CD8-positive, alpha-beta memory T cell (primary cell): Measurements from ENCODE around the gene RASSF3. TPM values are rescaled to one million over a fixed set of nuclear protein-coding genes. Genes with fewer than 3 reads are reported as not detected.
A peak's percentile ranks its signal among the peaks of the same experiment; 100 is the strongest.
"Not testable (repeated sequence)": the region's sequence is repeated elsewhere in the genome, so short reads cannot be mapped to it uniquely, and the experiment has no call there.

Experiments
- CTCF ChIA-PET: fragments of 350-600 bp; sonication (Branson Sonifier 250); formaldehyde crosslinking; loops from one replicate; lab custom pipeline; 2021; ENCODE audit warnings: antibody characterized with exemption; lab: Charles Lee
- POLR2A ChIA-PET: fragments of 350-600 bp; sonication (Branson Sonifier 250); formaldehyde crosslinking; loops from one replicate; lab custom pipeline; 2021; ENCODE audit warnings: antibody characterized with exemption; lab: Charles Lee
- DNase-seq, 5 donors: peaks; one replicate each; pipeline versions ENCODE4 v3.0.0 to v3.0.0-alpha.2; 2020 to 2022; ENCODE audit warnings: mixed read lengths in 1 of 5
- H3K27ac ChIP-seq: one replicate; pipeline ENCODE4 v1.7.0; 2013; ENCODE audit warnings: low read depth, mild to moderate bottlenecking, low read length, moderate library complexity
- H3K27me3 ChIP-seq: 2 replicates; pipeline ENCODE4 v1.7.0; 2013; ENCODE audit warnings: low read length, mild to moderate bottlenecking; ENCODE audit not compliant: insufficient read depth, poor library complexity, severe bottlenecking
- H3K36me3 ChIP-seq: 2 replicates; pipeline ENCODE4 v1.7.0; 2013; ENCODE audit warnings: mild to moderate bottlenecking, low read length, moderate library complexity; ENCODE audit not compliant: insufficient read depth
- H3K4me1 ChIP-seq: 2 replicates; pipeline ENCODE4 v1.7.0; 2013; ENCODE audit warnings: mild to moderate bottlenecking, low read length, moderate library complexity; ENCODE audit not compliant: insufficient read depth
- H3K4me3 ChIP-seq: 2 replicates; pipeline ENCODE4 v1.7.0; 2013; ENCODE audit warnings: mild to moderate bottlenecking, low read length
- H3K9me3 ChIP-seq: 2 replicates; pipeline ENCODE4 v1.7.0; 2013; ENCODE audit warnings: mild to moderate bottlenecking, low read length
- H3K27ac Mint-ChIP-seq, 8 donors: one replicate each; pipeline ENCODE4 v1.8.0; 2020 to 2021; ENCODE audit warnings: mixed read lengths in 8 of 8, mild to moderate bottlenecking in 6 of 8, inconsistent platforms in 3 of 8, moderate library complexity in 3 of 8
- H3K27me3 Mint-ChIP-seq, 2 donors: one replicate each; pipeline ENCODE4 v1.8.0; 2020 to 2021; ENCODE audit warnings: mixed read lengths in 2 of 2, mild to moderate bottlenecking in 1 of 2, moderate library complexity in 1 of 2
- H3K36me3 Mint-ChIP-seq, 3 donors: one replicate each; pipeline ENCODE4 v1.8.0; 2020 to 2021; ENCODE audit warnings: mixed read lengths in 3 of 3, inconsistent platforms in 1 of 3, mild to moderate bottlenecking in 1 of 3
- H3K4me1 Mint-ChIP-seq, 3 donors: one replicate each; pipeline ENCODE4 v1.8.0; 2020 to 2021; ENCODE audit warnings: mixed read lengths in 3 of 3, inconsistent platforms in 1 of 3, mild to moderate bottlenecking in 1 of 3
- H3K4me3 Mint-ChIP-seq, 7 donors: one replicate each; pipeline ENCODE4 v1.8.0; 2020 to 2021; ENCODE audit warnings: mixed read lengths in 7 of 7, mild to moderate bottlenecking in 6 of 7, moderate library complexity in 4 of 7, inconsistent platforms in 2 of 7
- H3K9me3 Mint-ChIP-seq, 5 donors: one replicate each; pipeline ENCODE4 v1.8.0; 2020 to 2022; ENCODE audit warnings: mixed read lengths in 5 of 5, mild to moderate bottlenecking in 3 of 5, moderate library complexity in 2 of 5, inconsistent platforms in 1 of 5
- polyA plus RNA-seq: library from polyadenylated mRNA; unstranded; fragments of 300-500 nt; fragmentation: Illumina TruSeq; gene quantifications from one replicate; pipeline ENCODE4 v1.2.3, GENCODE V29; 2021
- total RNA-seq, 2 experiments: library from RNA; stranded (reverse); gene quantifications; one replicate each; pipeline ENCODE4 v1.2.3, GENCODE V29; 2021

Gene RASSF3
- total and polyA plus RNA-seq, 3 experiments from 2014 or later: 4.0 to 59.2 (median 58.2) TPM

DNA sequence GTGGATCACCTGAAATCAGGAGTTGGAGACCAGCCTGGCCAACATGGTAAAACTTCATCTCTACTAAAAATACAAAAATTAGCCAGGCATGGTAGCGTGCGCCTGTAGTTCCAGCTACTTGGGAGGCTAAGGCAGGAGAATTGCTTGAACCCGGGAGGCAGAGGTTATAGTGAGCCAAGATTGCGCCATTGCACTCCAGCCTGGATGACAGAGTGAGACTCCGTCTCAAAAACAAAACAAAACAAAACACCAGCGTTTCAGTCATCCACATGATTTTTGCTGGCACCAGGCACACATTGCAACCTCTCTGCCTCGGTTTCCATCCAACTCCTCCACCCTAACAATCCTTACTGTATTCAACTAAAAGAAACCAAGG lies 26.9 kb upstream of the RASSF3 start:
- Mint-ChIP-seq H3K4me3 (peak overlapping the region in 5 of 7 donors; percentile 28 to 79 (median 65)), H3K27ac (peak overlapping the region in 5 of 8 donors; percentile 21 to 81 (median 45)), H3K4me1 (peaks cover 17 to 30% (median 24%) of the 10 kb centered on the region in 3 donors)
- ChIA-PET CTCF (interaction anchor here (0.8 to 3.1 kb wide), 5 partner anchors 26 to 114 kb away, joined by 3 to 9 read pairs (median 3); no protein-coding TSS in a partner anchor), POLR2A (interaction anchor here (1.4 kb wide), 1 partner anchor 27 kb away, joined by 4 read pairs; no protein-coding TSS in a partner anchor)
- not testable (repeated sequence) for H3K36me3 Mint-ChIP-seq, DNase-seq, H3K9me3 Mint-ChIP-seq, H3K9me3 ChIP-seq, H3K27ac ChIP-seq, H3K27me3 ChIP-seq, H3K27me3 Mint-ChIP-seq, H3K36me3 ChIP-seq
- Histone ChIP-seq H3K4me3 (peak overlapping the region; percentile 58), H3K4me1 (peaks cover 23% of the 10 kb centered on the region)

GRCh38 chr12:64583771-64584421 lies 26.4 kb upstream of the RASSF3 start:
- POLR2A ChIA-PET: interaction anchor here (0.6 to 1.4 kb wide), 4 partner anchors 23 to 94 kb away, joined by 3 to 5 read pairs (median 4); no protein-coding TSS in a partner anchor

GRCh38 chr12:64585104-64585503 lies 25.2 kb upstream of the RASSF3 start:
- H3K27me3 Mint-ChIP-seq: peaks cover 4 to 7% of the 10 kb centered on the region in 2 donors
- Histone ChIP-seq H3K27ac (no peak overlapping the region), H3K4me3 (no peak overlapping the region), H3K36me3 (no peaks in the 10 kb centered on the region), H3K27me3 (no peaks in the 10 kb centered on the region), H3K9me3 (no peaks in the 10 kb centered on the region), H3K4me1 (peaks cover 23% of the 10 kb centered on the region)
- no peak for DNase-seq
- no peaks in the 10 kb centered on the region for H3K9me3 Mint-ChIP-seq
- peaks cover 17 to 30% (median 24%) of the 10 kb centered on the region in 3 donors for H3K4me1 Mint-ChIP-seq
- no peak overlapping the region for H3K27ac Mint-ChIP-seq
- no peaks in the 10 kb centered on the region for H3K36me3 Mint-ChIP-seq
- peak overlapping the region in 1 of 7 donors; percentile 27 for H3K4me3 Mint-ChIP-seq
- ChIA-PET POLR2A (no interaction called here), CTCF (interaction anchor here (0.7 to 1.6 kb wide), 2 partner anchors 10 to 35 kb away, joined by 3 to 9 read pairs; no protein-coding TSS in a partner anchor)

More at GRCh38 chr12:64583771-64584421, 26.4 kb upstream of the RASSF3 start:
- H3K27me3 ChIP-seq: no peaks in the 10 kb centered on the region
- peak overlapping the region in 5 of 8 donors; percentile 21 to 81 (median 45) for H3K27ac Mint-ChIP-seq
- no peaks in the 10 kb centered on the region for H3K9me3 ChIP-seq
- H3K36me3 Mint-ChIP-seq: no peaks in the 10 kb centered on the region
- no peak for DNase-seq
- no peak overlapping the region for H3K27ac ChIP-seq
- no peaks in the 10 kb centered on the region for H3K9me3 Mint-ChIP-seq
- peaks cover 23% of the 10 kb centered on the region for H3K4me1 ChIP-seq
- CTCF ChIA-PET: interaction anchor here (0.8 to 3.1 kb wide), 5 partner anchors 25 to 114 kb away, joined by 3 to 9 read pairs (median 3); no protein-coding TSS in a partner anchor
- H3K4me3 Mint-ChIP-seq: peak overlapping the region in 6 of 7 donors; percentile 28 to 79 (median 66)
- no peaks in the 10 kb centered on the region for H3K36me3 ChIP-seq
- H3K27me3 Mint-ChIP-seq: peaks cover 4 to 7% of the 10 kb centered on the region in 2 donors
- peaks cover 17 to 30% (median 24%) of the 10 kb centered on the region in 3 donors for H3K4me1 Mint-ChIP-seq
- H3K4me3 ChIP-seq: peak overlapping the region; percentile 58

GRCh38 chr12:64587447-64587846 lies 22.8 kb upstream of the RASSF3 start:
- Histone ChIP-seq H3K9me3 (no peaks in the 10 kb centered on the region), H3K27me3 (no peaks in the 10 kb centered on the region), H3K4me3 (no peak overlapping the region), H3K4me1 (peaks cover 22% of the 10 kb centered on the region), H3K36me3 (no peaks in the 10 kb centered on the region), H3K27ac (no peak overlapping the region)
- no peaks in the 10 kb centered on the region for H3K36me3 Mint-ChIP-seq
- no peak for DNase-seq
- peaks cover 17 to 26% (median 24%) of the 10 kb centered on the region in 3 donors for H3K4me1 Mint-ChIP-seq
- ChIA-PET CTCF (interaction anchor here (1.3 kb wide), 1 partner anchor 110 kb away, joined by 4 read pairs; no protein-coding TSS in a partner anchor), POLR2A (no interaction called here)
- H3K9me3 Mint-ChIP-seq: no peaks in the 10 kb centered on the region
- peaks cover 0 to 7% of the 10 kb centered on the region in 2 donors for H3K27me3 Mint-ChIP-seq
- no peak overlapping the region for H3K27ac Mint-ChIP-seq
- H3K4me3 Mint-ChIP-seq: no peak overlapping the region

DNA sequence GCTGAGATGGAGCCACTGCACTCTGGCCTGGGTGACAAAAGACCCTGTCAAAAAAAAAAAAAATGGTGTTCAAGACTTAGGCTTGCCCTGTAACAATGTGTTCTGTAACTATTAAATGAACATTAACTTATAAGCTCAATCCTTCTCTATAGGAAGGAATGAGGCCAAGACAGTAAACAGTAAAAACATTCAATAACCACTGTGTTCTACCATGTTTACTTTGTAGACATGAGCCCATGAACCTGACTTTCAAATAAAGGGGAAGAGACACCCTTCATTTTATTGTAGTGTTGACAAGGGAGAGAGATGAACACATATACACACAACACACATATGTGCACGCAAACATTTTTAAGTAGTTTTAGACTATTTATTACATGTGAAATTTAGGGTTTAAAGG lies 20.1 kb upstream of the RASSF3 start:
- H3K36me3 ChIP-seq: no peaks in the 10 kb centered on the region
- no peak overlapping the region for H3K4me3 Mint-ChIP-seq
- no peaks in the 10 kb centered on the region for H3K9me3 Mint-ChIP-seq
- H3K4me1 ChIP-seq: peaks cover 1% of the 10 kb centered on the region
- ChIA-PET CTCF (interaction anchor here (1.2 to 1.9 kb wide), 3 partner anchors 19 to 108 kb away, joined by 5 to 9 read pairs (median 7); no protein-coding TSS in a partner anchor), POLR2A (interaction anchor here (1.2 kb wide), 1 partner anchor 101 kb away, joined by 3 read pairs; no protein-coding TSS in a partner anchor)
- no peaks in the 10 kb centered on the region for H3K27me3 Mint-ChIP-seq
- no peaks in the 10 kb centered on the region for H3K27me3 ChIP-seq
- peak overlapping the region in 1 of 8 donors; percentile 46 for H3K27ac Mint-ChIP-seq
- DNase-seq: no peak
- H3K9me3 ChIP-seq: no peaks in the 10 kb centered on the region
- H3K4me3 ChIP-seq: no peak overlapping the region
- no peak overlapping the region for H3K27ac ChIP-seq
- H3K36me3 Mint-ChIP-seq: no peaks in the 10 kb centered on the region
- peaks cover 0 to 4% (median under 1%) of the 10 kb centered on the region in 3 donors for H3K4me1 Mint-ChIP-seq

GRCh38 chr12:64595863-64596793 lies 14.2 kb upstream of the RASSF3 start:
- no peak overlapping the region for H3K4me3 ChIP-seq
- H3K9me3 Mint-ChIP-seq: no peaks in the 10 kb centered on the region
- peaks cover 0 to 6% of the 10 kb centered on the region in 2 donors for H3K27me3 Mint-ChIP-seq
- H3K4me3 Mint-ChIP-seq: peak overlapping the region in 1 of 7 donors; percentile 27
- no peaks in the 10 kb centered on the region for H3K9me3 ChIP-seq
- H3K27me3 ChIP-seq: no peaks in the 10 kb centered on the region
- CTCF ChIA-PET: interaction anchor here (1.6 kb wide), 1 partner anchor 47 kb away, joined by 4 read pairs; no protein-coding TSS in a partner anchor
- no peak for DNase-seq
- H3K36me3 Mint-ChIP-seq: no peaks in the 10 kb centered on the region
- H3K27ac ChIP-seq: no peak overlapping the region
- peaks cover 22 to 34% (median 34%) of the 10 kb centered on the region in 3 donors for H3K4me1 Mint-ChIP-seq
- H3K36me3 ChIP-seq: no peaks in the 10 kb centered on the region
- peak overlapping the region in 1 of 8 donors; percentile 54 for H3K27ac Mint-ChIP-seq
- POLR2A ChIA-PET: no interaction called here
- peaks cover 40% of the 10 kb centered on the region for H3K4me1 ChIP-seq

DNA sequence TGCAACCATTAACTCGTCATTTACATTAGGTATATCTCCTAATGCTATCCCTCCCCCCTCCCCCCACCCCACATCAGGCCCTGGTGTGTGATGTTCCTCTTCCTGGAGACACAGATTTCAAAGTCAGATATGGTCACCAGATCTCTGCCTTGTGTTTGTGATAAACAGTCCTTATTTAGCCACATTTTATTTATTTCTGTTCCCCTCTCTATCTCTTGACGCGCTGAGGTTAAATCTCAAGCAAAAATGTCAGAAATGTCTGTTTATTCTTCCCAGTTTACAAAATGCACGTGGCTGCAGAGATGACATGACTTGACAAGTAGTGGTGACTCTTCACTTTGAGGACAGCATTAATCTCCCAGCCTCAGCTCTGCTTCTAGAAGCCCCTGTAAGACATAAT lies 11.5 kb upstream of the RASSF3 start:
- Histone ChIP-seq H3K27ac (no peak overlapping the region), H3K36me3 (no peaks in the 10 kb centered on the region), H3K4me3 (peak overlapping the region; percentile 38), H3K4me1 (peaks cover 40% of the 10 kb centered on the region), H3K9me3 (no peaks in the 10 kb centered on the region), H3K27me3 (no peaks in the 10 kb centered on the region)
- ChIA-PET CTCF (interaction anchor here (2.0 to 3.6 kb wide), 2 partner anchors 11 to 17 kb away, joined by 4 to 16 read pairs; partner anchors contain the start of gene RASSF3), POLR2A (interaction anchor here (1.0 kb wide), 1 partner anchor 86 kb away, joined by 4 read pairs; no protein-coding TSS in a partner anchor)
- Mint-ChIP-seq H3K36me3 (no peaks in the 10 kb centered on the region), H3K4me3 (peak overlapping the region in 6 of 7 donors; percentile 3 to 77 (median 62)), H3K27me3 (peaks cover 0 to 6% of the 10 kb centered on the region in 2 donors), H3K27ac (peak overlapping the region in 4 of 8 donors; percentile 4 to 85 (median 37)), H3K4me1 (peaks cover 22 to 34% (median 34%) of the 10 kb centered on the region in 3 donors), H3K9me3 (no peaks in the 10 kb centered on the region)
- DNase-seq: no peak
